Activated T-helper 1 cell treated with anti-CD3 and anti-CD28 coated beads, Interleukin-12 subunit alpha, Interleukin-12 subunit beta, Interleukin-2, Interleukin-4 antibody, amounts not matched to agents 30 ng/mL and 10 ng/mL and 1 ng/mL, durations not matched to agents 14 hours and 24 hours and 36 hours (primary cell): ENCODE data around the gene CTNNA2. TPM values are rescaled to one million over a fixed set of nuclear protein-coding genes. Genes with fewer than 3 reads are reported as not detected.

ENCODE experiments used
- DNase-seq: peaks from one replicate; pipeline ENCODE4 v3.0.0; 2021; ENCODE audit warnings: low spot score
- H3K27ac Mint-ChIP-seq: one replicate; pipeline ENCODE4 v1.8.0; 2021; ENCODE audit warnings: mild to moderate bottlenecking, mixed read lengths
- H3K27me3 Mint-ChIP-seq: one replicate; pipeline ENCODE4 v1.8.0; 2022; ENCODE audit warnings: mild to moderate bottlenecking, moderate library complexity, mixed read lengths; ENCODE audit not compliant: insufficient read depth
- H3K36me3 Mint-ChIP-seq: one replicate; pipeline ENCODE4 v1.8.0; 2021; ENCODE audit warnings: low read depth, mixed read lengths
- H3K4me1 Mint-ChIP-seq: one replicate; pipeline ENCODE4 v1.8.0; 2021; ENCODE audit warnings: low read depth, mixed read lengths
- H3K4me3 Mint-ChIP-seq: one replicate; pipeline ENCODE4 v1.8.0; 2021; ENCODE audit warnings: mild to moderate bottlenecking, moderate library complexity, mixed read lengths
- H3K9me3 Mint-ChIP-seq: one replicate; pipeline ENCODE4 v1.8.0; 2021; ENCODE audit warnings: mixed read lengths
- intact Hi-C: fragments of 100-400 bp; cut with micrococcal nuclease; formaldehyde crosslinking; loops from one replicate; pipeline ENCODE4 v1.15.1; 2024
- total RNA-seq: library from RNA; stranded (reverse); gene quantifications from 2 replicates; pipeline ENCODE4 v1.2.3, GENCODE V29; 2022

The CTNNA2 gene
- not detected in 2 replicates for total RNA-seq

DNA sequence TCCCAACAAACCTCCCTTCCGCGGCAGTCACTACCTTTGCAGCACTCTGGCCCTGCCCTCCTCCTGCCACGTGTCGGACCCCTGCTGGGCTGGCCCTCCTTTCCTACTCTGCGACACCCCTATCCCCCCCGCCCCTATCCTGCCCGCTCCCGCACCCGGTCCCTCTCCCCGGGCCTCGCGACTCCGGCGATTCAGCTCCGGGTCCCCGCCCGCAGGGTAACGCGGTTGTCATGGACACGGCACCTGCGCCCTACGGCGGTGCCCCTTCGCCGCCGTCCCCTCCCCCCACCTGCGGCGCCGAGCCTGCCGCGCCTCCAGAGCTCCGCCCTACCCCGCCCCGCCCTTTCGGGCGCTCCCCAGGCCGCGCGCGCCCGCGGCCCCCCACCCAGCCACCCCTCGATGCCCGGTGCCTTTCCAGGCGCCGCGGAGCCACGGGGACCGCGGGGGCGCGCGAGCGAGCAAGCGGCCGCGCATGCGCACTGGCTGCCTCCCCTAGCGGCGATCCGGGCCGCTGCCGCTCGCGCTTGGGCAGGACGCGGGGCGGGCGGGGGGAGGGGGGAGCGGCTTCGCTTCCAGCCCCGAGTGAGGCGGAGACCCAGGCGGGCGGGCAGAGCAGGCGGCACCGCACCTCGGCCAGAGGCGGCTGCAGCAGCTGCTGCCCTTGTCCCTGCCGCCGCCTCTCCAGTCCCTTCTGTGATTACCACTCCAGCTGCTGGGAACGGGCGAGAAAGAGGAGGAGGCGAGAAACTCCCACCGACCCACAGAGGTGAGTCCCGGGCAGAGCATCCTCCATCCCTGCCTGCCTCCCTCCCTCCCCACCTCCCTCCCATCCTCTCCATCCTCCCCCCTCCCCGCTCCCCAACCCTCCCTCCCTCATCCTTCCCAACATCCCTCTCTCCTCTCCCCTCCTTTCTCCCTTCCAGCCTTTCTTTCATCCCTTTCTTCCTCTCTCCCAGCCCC lies at the start of gene CTNNA2:
Gene CTNNA2, plus strand, starts transcription at position 610 of the 960 bp plus-strand sequence.
- Mint-ChIP-seq H3K4me1 (no peaks in the 10 kb centered on the region), H3K9me3 (peaks cover 6% of the 10 kb centered on the region), H3K27me3 (peaks cover 3% of the 10 kb centered on the region), H3K4me3 (no peak within 1 kb of the TSS), H3K36me3 (no peaks in the 10 kb centered on the region), H3K27ac (no peak within 1 kb of the TSS)
- DNase-seq = no peak
- intact Hi-C loops = no loop called here

- Mint-ChIP-seq H3K4me3 (no peak overlapping the region), H3K27me3 (no peaks in the 10 kb centered on the region), H3K9me3 (peaks cover 12% of the 10 kb centered on the region), H3K27ac (no peak overlapping the region), H3K36me3 (no peaks in the 10 kb centered on the region), H3K4me1 (no peaks in the 10 kb centered on the region)
- intact Hi-C loops = no loop called here
- no peak for DNase-seq
These were observed 25.5 kb upstream of the CTNNA2 start for GRCh38 chr2:79487399-79487798.

GRCh38 chr2:79511320-79511951 lies 1.4 kb upstream of the CTNNA2 start:
- H3K27me3 Mint-ChIP-seq = peaks cover 3% of the 10 kb centered on the region
- H3K4me1 Mint-ChIP-seq = no peaks in the 10 kb centered on the region
- no peak overlapping the region for H3K27ac Mint-ChIP-seq
- DNase-seq = no peak
- H3K9me3 Mint-ChIP-seq = peaks cover 6% of the 10 kb centered on the region
- intact Hi-C loops = no loop called here
- no peaks in the 10 kb centered on the region for H3K36me3 Mint-ChIP-seq
- H3K4me3 Mint-ChIP-seq = no peak overlapping the region

- no peaks in the 10 kb centered on the region for H3K4me1 Mint-ChIP-seq
These were observed 860 bp downstream of the CTNNA2 start for GRCh38 chr2:79513711-79514110.

GRCh38 chr2:79529636-79530035 lies 16.8 kb downstream of the CTNNA2 start:
- no peaks in the 10 kb centered on the region for H3K4me1 Mint-ChIP-seq
- no peaks in the 10 kb centered on the region for H3K27me3 Mint-ChIP-seq
- H3K9me3 Mint-ChIP-seq = peaks cover 18% of the 10 kb centered on the region
- no peak for DNase-seq
- H3K36me3 Mint-ChIP-seq = no peaks in the 10 kb centered on the region
- intact Hi-C loops = no loop called here
- H3K4me3 Mint-ChIP-seq = no peak overlapping the region
- no peak overlapping the region for H3K27ac Mint-ChIP-seq

More at GRCh38 chr2:79513711-79514110, 860 bp downstream of the CTNNA2 start:
- intact Hi-C loops = no loop called here
- no peak overlapping the region for H3K4me3 Mint-ChIP-seq
- H3K9me3 Mint-ChIP-seq = peaks cover 6% of the 10 kb centered on the region
- no peak for DNase-seq
- H3K36me3 Mint-ChIP-seq = no peaks in the 10 kb centered on the region
- H3K27me3 Mint-ChIP-seq = peaks cover 3% of the 10 kb centered on the region
- no peak overlapping the region for H3K27ac Mint-ChIP-seq

- Mint-ChIP-seq H3K9me3 (peaks cover 18% of the 10 kb centered on the region), H3K36me3 (no peaks in the 10 kb centered on the region), H3K4me1 (no peaks in the 10 kb centered on the region), H3K4me3 (no peak overlapping the region), H3K27me3 (no peaks in the 10 kb centered on the region), H3K27ac (no peak overlapping the region)
- DNase-seq = no peak
- intact Hi-C loops = no loop called here
These were observed 17.6 kb downstream of the CTNNA2 start for GRCh38 chr2:79530443-79530842.

DNA sequence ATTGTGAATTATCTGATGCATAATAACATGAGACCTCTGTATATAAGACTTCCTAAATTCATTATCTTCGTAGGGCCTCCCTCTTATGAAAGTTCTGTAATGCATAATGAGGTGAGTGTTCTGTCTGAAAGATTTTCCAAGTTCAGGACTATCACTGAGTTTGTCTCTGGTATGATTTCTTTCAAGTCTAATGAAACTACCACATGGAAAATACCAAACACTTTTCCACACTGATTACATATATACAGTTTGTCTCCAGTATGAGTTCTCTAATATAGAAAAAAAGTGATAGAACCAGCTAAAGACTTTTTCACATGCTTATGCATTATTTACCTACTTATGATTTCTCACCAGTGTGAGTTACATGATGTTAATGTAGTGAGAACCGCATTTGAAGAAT lies 34.7 kb downstream of the CTNNA2 start:
- Mint-ChIP-seq H3K9me3 (peaks cover 40% of the 10 kb centered on the region), H3K4me3 (no peak overlapping the region), H3K36me3 (no peaks in the 10 kb centered on the region), H3K27ac (no peak overlapping the region), H3K4me1 (no peaks in the 10 kb centered on the region), H3K27me3 (no peaks in the 10 kb centered on the region)
- intact Hi-C loops = no loop called here
- no peak for DNase-seq

DNA sequence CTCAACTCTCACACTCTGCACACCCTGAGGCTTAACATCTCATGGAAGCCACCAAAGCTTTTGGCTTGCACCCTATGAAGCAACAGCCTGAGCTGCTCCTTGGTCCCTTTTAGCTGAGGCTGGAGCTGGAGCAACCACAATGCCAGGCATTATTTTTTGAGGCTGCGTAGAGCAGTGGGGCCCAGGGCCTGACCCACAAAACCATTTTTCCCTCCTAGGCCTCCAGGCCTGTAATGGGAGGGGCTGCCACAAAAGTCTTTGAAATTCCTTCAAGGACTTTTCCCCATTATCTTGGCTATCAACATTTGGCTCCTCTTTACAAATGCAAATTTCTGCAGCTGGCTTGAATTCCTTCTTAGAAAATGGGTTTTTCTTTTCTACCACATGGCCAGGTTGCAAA lies 39.8 kb downstream of the CTNNA2 start:
- no peaks in the 10 kb centered on the region for H3K4me1 Mint-ChIP-seq
- H3K27ac Mint-ChIP-seq = no peak overlapping the region
- H3K36me3 Mint-ChIP-seq = no peaks in the 10 kb centered on the region
- peaks cover 39% of the 10 kb centered on the region for H3K9me3 Mint-ChIP-seq
- DNase-seq = no peak
- intact Hi-C loops = no loop called here
- H3K27me3 Mint-ChIP-seq = no peaks in the 10 kb centered on the region
- H3K4me3 Mint-ChIP-seq = no peak overlapping the region

GRCh38 chr2:79554899-79555298 lies 42.0 kb downstream of the CTNNA2 start:
- Mint-ChIP-seq H3K27ac (no peak overlapping the region), H3K4me3 (no peak overlapping the region), H3K27me3 (no peaks in the 10 kb centered on the region), H3K4me1 (no peaks in the 10 kb centered on the region), H3K36me3 (no peaks in the 10 kb centered on the region), H3K9me3 (peaks cover 26% of the 10 kb centered on the region)
- no peak for DNase-seq
- intact Hi-C loops = no loop called here

GRCh38 chr2:79564065-79564464 lies 51.2 kb downstream of the CTNNA2 start:
- Mint-ChIP-seq H3K27me3 (no peaks in the 10 kb centered on the region), H3K9me3 (peaks cover 23% of the 10 kb centered on the region), H3K27ac (no peak overlapping the region), H3K4me3 (no peak overlapping the region), H3K4me1 (no peaks in the 10 kb centered on the region), H3K36me3 (no peaks in the 10 kb centered on the region)
- DNase-seq = no peak
- intact Hi-C loops = no loop called here

- no peak for DNase-seq
- intact Hi-C loops = no loop called here
- Mint-ChIP-seq H3K27ac (no peak overlapping the region), H3K4me1 (no peaks in the 10 kb centered on the region), H3K27me3 (no peaks in the 10 kb centered on the region), H3K4me3 (no peak overlapping the region), H3K36me3 (no peaks in the 10 kb centered on the region), H3K9me3 (peaks cover 10% of the 10 kb centered on the region)
These were observed 56.2 kb downstream of the CTNNA2 start for GRCh38 chr2:79569048-79569447.

DNA sequence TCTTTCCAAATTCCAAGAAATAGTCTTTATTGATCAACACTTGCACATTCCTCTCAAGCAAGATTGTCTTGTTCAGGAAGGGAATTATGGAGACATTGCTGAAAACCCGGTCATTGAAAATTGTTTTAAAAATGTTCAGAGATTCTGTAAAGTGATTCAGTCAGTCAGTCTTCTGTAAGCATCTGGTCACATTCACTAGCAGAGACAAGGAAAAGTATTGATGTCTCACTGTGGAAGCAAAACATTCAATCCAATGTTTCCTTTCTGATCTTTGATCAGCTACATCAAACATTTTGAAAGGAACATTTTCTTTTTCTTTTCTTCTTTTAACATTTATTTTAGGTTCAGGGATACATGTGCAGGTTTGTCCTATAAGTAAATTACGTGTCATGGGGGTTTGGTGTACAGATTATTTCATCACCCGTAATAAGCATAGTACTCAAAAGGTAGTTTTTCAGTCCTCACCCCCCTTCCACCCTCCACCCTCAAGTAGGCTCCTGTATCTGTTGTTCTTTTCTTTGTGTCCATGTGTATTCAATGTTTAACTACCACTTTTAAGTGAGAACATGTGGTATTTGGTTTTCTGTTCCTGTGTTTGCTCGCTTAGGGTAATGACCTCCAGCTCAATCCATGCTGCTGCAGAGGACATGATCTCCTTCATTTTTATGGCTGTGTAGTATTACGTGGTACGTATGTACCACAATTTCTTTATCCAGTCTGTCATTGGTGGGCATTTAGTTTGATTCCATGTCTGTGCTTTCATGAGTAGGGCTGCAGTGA lies 61.2 kb downstream of the CTNNA2 start:
- no peak for DNase-seq
- no peaks in the 10 kb centered on the region for H3K27me3 Mint-ChIP-seq
- H3K27ac Mint-ChIP-seq = no peak overlapping the region
- no peaks in the 10 kb centered on the region for H3K36me3 Mint-ChIP-seq
- peaks cover 6% of the 10 kb centered on the region for H3K9me3 Mint-ChIP-seq
- H3K4me1 Mint-ChIP-seq = no peaks in the 10 kb centered on the region
- intact Hi-C loops = no loop called here
- H3K4me3 Mint-ChIP-seq = no peak overlapping the region

- Mint-ChIP-seq H3K36me3 (no peaks in the 10 kb centered on the region), H3K9me3 (peaks cover 7% of the 10 kb centered on the region)
- intact Hi-C loops = no loop called here
These were observed 63.6 kb downstream of the CTNNA2 start for GRCh38 chr2:79576451-79576850.

More at GRCh38 chr2:79576451-79576850, 63.6 kb downstream of the CTNNA2 start:
- Mint-ChIP-seq H3K4me1 (no peaks in the 10 kb centered on the region), H3K27ac (no peak overlapping the region), H3K4me3 (no peak overlapping the region), H3K27me3 (no peaks in the 10 kb centered on the region)
- DNase-seq = no peak
